Measurements from ENCODE around the gene UCN.

GRCh38 chr2:27271631-27272340 lies 36.5 kb downstream of the UCN start:
- TF ChIP-seq CTCF (conservative IDR thresholded peaks at IDR 0.05) (no peak), ZFX (IDR thresholded peaks at IDR 0.05) (no peak)

Data from C4-2B (cell line).